GM06990 (cell line): ENCODE data around the gene MRPS5.

Experiments
- DNase-seq: peaks from one replicate; pipeline ENCODE4 v3.0.0-alpha.2; 2011; ENCODE audit not compliant: insufficient read length; ENCODE audit errors: extremely low read depth
- H3K27me3 ChIP-seq: replicated peaks from 2 replicates; pipeline ENCODE4 v1.6.0; 2011; ENCODE audit warnings: low read length; ENCODE audit not compliant: control insufficient read depth, insufficient read depth
- H3K36me3 ChIP-seq: 2 replicates; pipeline ENCODE4 v1.5.1; 2011; ENCODE audit warnings: low read length; ENCODE audit not compliant: control insufficient read depth, insufficient read depth
- H3K4me3 ChIP-seq: replicated peaks from 2 replicates; pipeline ENCODE4 v1.5.1; 2011; ENCODE audit warnings: low read depth, mild to moderate bottlenecking, control low read depth, low read length
- TF ChIP-seq, protein P1 (sequence below): IDR thresholded peaks from 2 replicates; pipeline ENCODE4 v1.5.1; 2011; ENCODE audit warnings: low read length, control low read depth, mild to moderate bottlenecking, inconsistent platforms; ENCODE audit not compliant: insufficient read depth, poor library complexity, severe bottlenecking

Gene MRPS5

GRCh38 chr2:95036596-95037383 lies 84.8 kb downstream of the MRPS5 start:
- H3K27me3 ChIP-seq = no peaks in the 10 kb centered on the region
- H3K36me3 ChIP-seq = no peaks in the 10 kb centered on the region
- TF ChIP-seq, protein P1, sequence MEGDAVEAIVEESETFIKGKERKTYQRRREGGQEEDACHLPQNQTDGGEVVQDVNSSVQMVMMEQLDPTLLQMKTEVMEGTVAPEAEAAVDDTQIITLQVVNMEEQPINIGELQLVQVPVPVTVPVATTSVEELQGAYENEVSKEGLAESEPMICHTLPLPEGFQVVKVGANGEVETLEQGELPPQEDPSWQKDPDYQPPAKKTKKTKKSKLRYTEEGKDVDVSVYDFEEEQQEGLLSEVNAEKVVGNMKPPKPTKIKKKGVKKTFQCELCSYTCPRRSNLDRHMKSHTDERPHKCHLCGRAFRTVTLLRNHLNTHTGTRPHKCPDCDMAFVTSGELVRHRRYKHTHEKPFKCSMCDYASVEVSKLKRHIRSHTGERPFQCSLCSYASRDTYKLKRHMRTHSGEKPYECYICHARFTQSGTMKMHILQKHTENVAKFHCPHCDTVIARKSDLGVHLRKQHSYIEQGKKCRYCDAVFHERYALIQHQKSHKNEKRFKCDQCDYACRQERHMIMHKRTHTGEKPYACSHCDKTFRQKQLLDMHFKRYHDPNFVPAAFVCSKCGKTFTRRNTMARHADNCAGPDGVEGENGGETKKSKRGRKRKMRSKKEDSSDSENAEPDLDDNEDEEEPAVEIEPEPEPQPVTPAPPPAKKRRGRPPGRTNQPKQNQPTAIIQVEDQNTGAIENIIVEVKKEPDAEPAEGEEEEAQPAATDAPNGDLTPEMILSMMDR = no peak
- DNase-seq = no peak
- H3K4me3 ChIP-seq = no peak overlapping the region
